AG04449 (cell line): ENCODE data around the gene LRIT1.
A peak's percentile ranks its signal among the peaks of the same experiment; 100 is the strongest.

ENCODE experiments used
- CTCF ChIA-PET: fragments of 350-600 bp; formaldehyde crosslinking; extraction: SDS; loops from one replicate; lab custom pipeline; 2021; ENCODE audit warnings: antibody characterized with exemption; lab: Yijun Ruan, JAX
- POLR2A ChIA-PET: fragments of 400-600, 350-600 bp; formaldehyde crosslinking; extraction: SDS; loops from one replicate; lab custom pipeline; 2020; ENCODE audit warnings: antibody characterized with exemption, inconsistent platforms; lab: Yijun Ruan, JAX
- DNase-seq: peaks from one replicate; pipeline ENCODE4 v3.0.0-alpha.2; 2010; ENCODE audit warnings: low read depth, low spot score
- H3K4me3 ChIP-seq: 2 replicates; pipeline ENCODE4 v1.5.1; 2011; ENCODE audit warnings: low read depth, mild to moderate bottlenecking, control low read depth, low read length
- TF ChIP-seq, protein P1 (sequence below): IDR thresholded peaks from one replicate; pipeline ENCODE4 v1.5.1; 2011; ENCODE audit warnings: mild to moderate bottlenecking, moderate library complexity, low read length, control low read depth, inconsistent platforms; ENCODE audit not compliant: insufficient read depth; ENCODE audit errors: missing control alignments

LRIT1 gene

GRCh38 chr10:84270708-84271107, 29.4 kb upstream of the LRIT1 start:
- TF ChIP-seq, protein P1, sequence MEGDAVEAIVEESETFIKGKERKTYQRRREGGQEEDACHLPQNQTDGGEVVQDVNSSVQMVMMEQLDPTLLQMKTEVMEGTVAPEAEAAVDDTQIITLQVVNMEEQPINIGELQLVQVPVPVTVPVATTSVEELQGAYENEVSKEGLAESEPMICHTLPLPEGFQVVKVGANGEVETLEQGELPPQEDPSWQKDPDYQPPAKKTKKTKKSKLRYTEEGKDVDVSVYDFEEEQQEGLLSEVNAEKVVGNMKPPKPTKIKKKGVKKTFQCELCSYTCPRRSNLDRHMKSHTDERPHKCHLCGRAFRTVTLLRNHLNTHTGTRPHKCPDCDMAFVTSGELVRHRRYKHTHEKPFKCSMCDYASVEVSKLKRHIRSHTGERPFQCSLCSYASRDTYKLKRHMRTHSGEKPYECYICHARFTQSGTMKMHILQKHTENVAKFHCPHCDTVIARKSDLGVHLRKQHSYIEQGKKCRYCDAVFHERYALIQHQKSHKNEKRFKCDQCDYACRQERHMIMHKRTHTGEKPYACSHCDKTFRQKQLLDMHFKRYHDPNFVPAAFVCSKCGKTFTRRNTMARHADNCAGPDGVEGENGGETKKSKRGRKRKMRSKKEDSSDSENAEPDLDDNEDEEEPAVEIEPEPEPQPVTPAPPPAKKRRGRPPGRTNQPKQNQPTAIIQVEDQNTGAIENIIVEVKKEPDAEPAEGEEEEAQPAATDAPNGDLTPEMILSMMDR, result no peak
- ChIA-PET CTCF (interaction anchor here (15.6 kb wide), 1 partner anchor 267 kb away, joined by 631 read pairs; no protein-coding TSS in a partner anchor), POLR2A (no interaction called here)

GRCh38 chr10:84269773-84270172, 28.4 kb upstream of the LRIT1 start:
- TF ChIP-seq, protein P1, result no peak
- CTCF ChIA-PET, result interaction anchor here (1.0 to 15.6 kb wide), 8 partner anchors 11 to 268 kb away, joined by 3 to 631 read pairs (median 17); partner anchors contain the start of gene CCSER2
- no peak overlapping the region for H3K4me3 ChIP-seq
- peak; percentile 64 for DNase-seq
- POLR2A ChIA-PET, result interaction anchor here (1.1 kb wide), 1 partner anchor 271 kb away, joined by 5 read pairs; no protein-coding TSS in a partner anchor

More at GRCh38 chr10:84270708-84271107, 29.4 kb upstream of the LRIT1 start:
- no peak overlapping the region for H3K4me3 ChIP-seq
- DNase-seq, result no peak

DNA sequence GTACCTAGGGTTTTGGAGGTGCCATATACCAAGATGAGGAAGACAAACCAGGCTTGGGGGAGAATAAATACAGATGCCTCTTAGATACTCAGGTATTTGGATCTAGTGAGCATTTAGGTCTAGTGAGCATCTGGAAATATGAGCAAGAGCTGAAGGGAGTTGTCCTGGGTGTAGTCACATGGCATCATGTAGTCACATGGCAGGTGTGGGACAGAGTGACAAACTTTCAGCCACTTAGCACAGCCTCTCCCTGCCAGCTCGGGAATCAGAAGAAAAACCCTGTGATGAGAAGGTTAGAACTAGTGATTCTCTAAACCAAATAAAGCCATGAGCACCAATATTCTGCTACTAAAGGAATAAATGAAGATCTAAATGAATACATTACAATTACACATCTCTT, 27.8 kb upstream of the LRIT1 start:
- TF ChIP-seq, protein P1, result no peak
- POLR2A ChIA-PET, result interaction anchor here (1.1 kb wide), 1 partner anchor 271 kb away, joined by 5 read pairs; no protein-coding TSS in a partner anchor
- H3K4me3 ChIP-seq, result no peak overlapping the region
- no peak for DNase-seq
- CTCF ChIA-PET, result interaction anchor here (1.0 to 15.6 kb wide), 8 partner anchors 10 to 268 kb away, joined by 3 to 631 read pairs (median 17); partner anchors contain the start of gene CCSER2

GRCh38 chr10:84267503-84268126, 26.3 kb upstream of the LRIT1 start:
- TF ChIP-seq, protein P1, result peak; percentile 73
- DNase-seq, result no peak
- POLR2A ChIA-PET, result no interaction called here

GRCh38 chr10:84265418-84265817, 24.1 kb upstream of the LRIT1 start:
- no peak for DNase-seq

More at GRCh38 chr10:84267503-84268126, 26.3 kb upstream of the LRIT1 start:
- CTCF ChIA-PET, result interaction anchor here (0.7 to 15.6 kb wide), 29 partner anchors 9 to 298 kb away, joined by 3 to 631 read pairs (median 4); partner anchors contain the start of gene CCSER2
- H3K4me3 ChIP-seq, result no peak overlapping the region

More at GRCh38 chr10:84265418-84265817, 24.1 kb upstream of the LRIT1 start:
- ChIA-PET CTCF (interaction anchor here (0.7 to 15.6 kb wide), 15 partner anchors 9 to 451 kb away, joined by 3 to 631 read pairs (median 6); no protein-coding TSS in a partner anchor), POLR2A (no interaction called here)
- no peak overlapping the region for H3K4me3 ChIP-seq
- TF ChIP-seq, protein P1, result no peak
